ACHN (cell line): Measurements from ENCODE around the gene CELF2.

Experiments used
- DNase-seq: peaks from one replicate; pipeline ENCODE4 v3.0.0-alpha.2; 2015
- in situ Hi-C: cut with HindIII; loops from 2 replicates; pipeline ENCODE4 v1.10.0; 2017; ENCODE audit warnings: low sequenced_read_pairs, low pct_ligation_motif_present, low pct_unique_long_range_greater_than_20kb

The CELF2 gene

GRCh38 chr10:11237571-11237970 is 219.9 kb downstream of the CELF2 start:
- in situ Hi-C loops = no loop called here
- DNase-seq = no peak

- in situ Hi-C loops = no loop called here
- DNase-seq = no peak
These were observed 221.2 kb downstream of the CELF2 start for GRCh38 chr10:11238893-11239292.

- in situ Hi-C loops = no loop called here
These were observed 223.0 kb downstream of the CELF2 start for GRCh38 chr10:11240641-11241040.

GRCh38 chr10:11242443-11243387 is 225.0 kb downstream of the CELF2 start:
- DNase-seq = no peak
- in situ Hi-C loops = no loop called here

More at GRCh38 chr10:11240641-11241040, 223.0 kb downstream of the CELF2 start:
- no peak for DNase-seq

GRCh38 chr10:11243425-11244222 is 226.0 kb downstream of the CELF2 start:
- DNase-seq = no peak
- in situ Hi-C loops = no loop called here

GRCh38 chr10:11245095-11245479 is 227.4 kb downstream of the CELF2 start:
- in situ Hi-C loops = no loop called here
- no peak for DNase-seq

- no peak for DNase-seq
- in situ Hi-C loops = no loop called here
These were observed 227.8 kb downstream of the CELF2 start for GRCh38 chr10:11245510-11245909.

GRCh38 chr10:11245981-11246590 is 228.4 kb downstream of the CELF2 start:
- in situ Hi-C loops = no loop called here

GRCh38 chr10:11246752-11247467 is 229.2 kb downstream of the CELF2 start:
- in situ Hi-C loops = no loop called here
- DNase-seq = no peak

More at GRCh38 chr10:11245981-11246590, 228.4 kb downstream of the CELF2 start:
- DNase-seq = no peak

- in situ Hi-C loops = no loop called here
- no peak for DNase-seq
These were observed 231.6 kb downstream of the CELF2 start for GRCh38 chr10:11249152-11249807.

GRCh38 chr10:11249808-11250195 is 232.1 kb downstream of the CELF2 start:
- in situ Hi-C loops = no loop called here

GRCh38 chr10:11250304-11250703 is 232.6 kb downstream of the CELF2 start:
- in situ Hi-C loops = no loop called here

More at GRCh38 chr10:11249808-11250195, 232.1 kb downstream of the CELF2 start:
- DNase-seq = no peak

GRCh38 chr10:11252887-11253286 is 235.2 kb downstream of the CELF2 start:
- in situ Hi-C loops = no loop called here
- DNase-seq = no peak

More at GRCh38 chr10:11250304-11250703, 232.6 kb downstream of the CELF2 start:
- DNase-seq = no peak

GRCh38 chr10:11253385-11254002 is 235.8 kb downstream of the CELF2 start:
- no peak for DNase-seq
- in situ Hi-C loops = no loop called here

- in situ Hi-C loops = no loop called here
- DNase-seq = no peak
These were observed 237.5 kb downstream of the CELF2 start for GRCh38 chr10:11255156-11255555.

- in situ Hi-C loops = no loop called here
- no peak for DNase-seq
These were observed 238.2 kb downstream of the CELF2 start for GRCh38 chr10:11255796-11256444.

- in situ Hi-C loops = no loop called here
- DNase-seq = no peak
These were observed 239.2 kb downstream of the CELF2 start for GRCh38 chr10:11256896-11257295.
